K562 (cell line): ENCODE measurements around the gene TCEAL4. TPM values are rescaled to one million over a fixed set of nuclear protein-coding genes. Genes with fewer than 3 reads are reported as not detected.

ENCODE experiments used
- ATAC-seq: fragments of 200-7000 bp; cut with Tn5 transposase; 3 replicates; pipeline ENCODE4 v1.9.1; 2020; ENCODE audit warnings: moderate library complexity
- BruUV-seq: library from RNA; stranded (reverse); fragments of 400-500 nt; replicated peaks from 2 replicates; lab custom pipeline; 2021; lab: Mats Ljungman, UMichigan
- CTCF ChIA-PET: fragments of 300-600 bp; formaldehyde crosslinking; extraction: SDS; loops from one replicate; lab custom pipeline; 2021; ENCODE audit warnings: low intra/inter-chr PET ratio; lab: Yijun Ruan, JAX
- POLR2A ChIA-PET: fragments of 300-600, 350-650 bp; sonication (Branson Sonifier 250); formaldehyde crosslinking; extraction: SDS; loops from one replicate; lab custom pipeline; 2021; ENCODE audit warnings: antibody characterized with exemption, inconsistent platforms; lab: Yijun Ruan, JAX
- DNase-seq, 4 experiments: peaks; one replicate each; pipeline versions ENCODE4 v3.0.0 to v3.0.0-alpha.2; 2011 to 2018; ENCODE audit warnings: low spot score in 3 of 4, mixed read lengths in 3 of 4; ENCODE audit errors: extremely low read depth in 1 of 4
- FAIRE-seq: peaks from 2 replicates; lab custom pipeline; 2011; peaks lifted over from hg19 to GRCh38; lab: Jason Lieb, UNC
- H2AFZ ChIP-seq: 2 replicates; pipeline ENCODE4 v1.6.0; 2011; ENCODE audit warnings: low read depth, low read length, control low read depth, inconsistent platforms
- H3K27ac ChIP-seq: fragments of 200-600 bp; 3 replicates; pipeline ENCODE4 v1.8.0; 2011; ENCODE audit warnings: low read depth, mild to moderate bottlenecking, control low read depth, inconsistent platforms, low read length, moderate library complexity, mixed read lengths; ENCODE audit errors: extremely low read depth
- H3K27me3 ChIP-seq, 2 experiments: fragments of 300-600 bp in 1 of 2; 2 replicates in 1 of 2; 3 replicates in 1 of 2; pipeline versions ENCODE4 v1.6.0 to v1.8.0; 2011; ENCODE audit warnings: inconsistent platforms in 2 of 2, low read length in 2 of 2, mild to moderate bottlenecking in 1 of 2, mixed read lengths in 1 of 2, moderate library complexity in 1 of 2; ENCODE audit not compliant: control insufficient read depth in 2 of 2, insufficient read depth in 2 of 2
- H3K36me3 ChIP-seq: fragments of 300-600 bp; 3 replicates; pipeline ENCODE4 v1.8.0; 2011; ENCODE audit warnings: mild to moderate bottlenecking, low read length, inconsistent platforms; ENCODE audit not compliant: control insufficient read depth, insufficient read depth
- H3K4me1 ChIP-seq, 2 experiments: fragments of 200-600 bp in 1 of 2; replicated peaks in 1 of 2; 2 replicates in 1 of 2; 3 replicates in 1 of 2; pipeline versions ENCODE4 v1.5.1 to v1.8.0; 2011; ENCODE audit warnings: inconsistent platforms in 2 of 2, low read length in 2 of 2, mild to moderate bottlenecking in 1 of 2, mixed read lengths in 1 of 2, moderate library complexity in 1 of 2; ENCODE audit not compliant: control insufficient read depth in 2 of 2, insufficient read depth in 2 of 2
- H3K4me2 ChIP-seq: 2 replicates; pipeline ENCODE4 v1.6.1; 2011; ENCODE audit warnings: low read length, control low read depth, inconsistent platforms, mixed read lengths; ENCODE audit not compliant: insufficient read depth
- H3K4me3 ChIP-seq: fragments of 200-600 bp; sonication (generic), shearing (Covaris generic); 2 replicates; pipeline ENCODE4 v1.5.1; 2016; ENCODE audit warnings: control low read depth, inconsistent platforms
- H3K79me2 ChIP-seq: fragments of 200-600 bp; 3 replicates; pipeline ENCODE4 v1.8.0; 2011; ENCODE audit warnings: low read length, inconsistent platforms; ENCODE audit not compliant: control insufficient read depth, insufficient read depth
- H3K9ac ChIP-seq, 2 experiments: 2 replicates each; pipeline versions ENCODE4 v1.6.0 to v1.6.1; 2011; ENCODE audit warnings: low read depth in 2 of 2, low read length in 2 of 2, control low read depth in 1 of 2, inconsistent platforms in 1 of 2, mild to moderate bottlenecking in 1 of 2, mixed read lengths in 1 of 2; ENCODE audit not compliant: insufficient read depth in 1 of 2
- H3K9me1 ChIP-seq: one replicate; pipeline ENCODE4 v1.6.0; 2011; ENCODE audit warnings: inconsistent platforms, mild to moderate bottlenecking, low read length, moderate library complexity; ENCODE audit not compliant: control insufficient read depth, insufficient read depth
- H3K9me3 ChIP-seq: replicated peaks from 2 replicates; pipeline ENCODE4 v1.5.1; 2011; ENCODE audit warnings: low read depth, low read length, inconsistent platforms; ENCODE audit not compliant: control insufficient read depth, insufficient read depth
- H4K20me1 ChIP-seq: replicated peaks from 2 replicates; pipeline ENCODE4 v1.6.1; 2011; ENCODE audit warnings: low read length, inconsistent platforms, mixed read lengths; ENCODE audit not compliant: control insufficient read depth, insufficient read depth
- ZNF184 ChIP-seq: sonication (generic); formaldehyde crosslinking; IDR thresholded peaks from 2 replicates; pipeline ENCODE4 v1.5.0; 2020; ENCODE audit warnings: missing genetic modification reagents
- WGBS: fragments of 100-300 bp; shearing (Covaris generic); methylation state at CpG from one replicate; pipeline ENCODE4 v1.1.6; 2016; ENCODE audit warnings: low coverage, mixed read lengths; ENCODE audit not compliant: insufficient coverage; ENCODE audit errors: missing lambda C conversion rate; 5-methylcytosine and 5-hydroxymethylcytosine counted together
- in situ Hi-C: fragments of 300-500 bp; cut with MboI; formaldehyde crosslinking; loops from 4 replicates; pipeline ENCODE4 v1.15.0; 2018; ENCODE audit warnings: inconsistent platforms, mixed read lengths
- intact Hi-C: fragments of 100-400 bp; cut with micrococcal nuclease; formaldehyde crosslinking; loops from 2 replicates; pipeline ENCODE4 v1.14.2; 2022
- polyA plus RNA-seq, 8 experiments: library from polyadenylated mRNA; depleted of rRNA in 4 of 8; stranded (reverse) in 5 of 8; unstranded in 3 of 8; fragments of >200 nt; fragmentation: Nextera tagmentation in 2 of 8; fragmentation: Illumina TruSeq in 1 of 8; extraction: Ambion mirVana in 2 of 8; extraction: Trizol in 1 of 8; gene quantifications; 2 replicates each; pipeline versions ENCODE4 v1.2.1 to v1.2.3, GENCODE V29; 2011 to 2014; ENCODE audit warnings: inconsistent platforms in 1 of 8, missing spikeins in 1 of 8
- total RNA-seq, 7 experiments: library from RNA; depleted of rRNA in 6 of 7; stranded (reverse); fragments of >200 nt in 6 of 7; fragmentation: Illumina TruSeq in 2 of 7; extraction: Trizol in 2 of 7; gene quantifications; 2 replicates each; pipeline versions ENCODE4 v1.2.1 to v1.2.3, GENCODE V29; 2011 to 2021; ENCODE audit warnings: low replicate concordance in 1 of 7
- TF ChIP-seq, protein P1 (sequence below): fragments of 250-450 bp; sonication (Bioruptor Pico); IDR thresholded peaks from 2 replicates; pipeline ENCODE4 v1.4.0; 2020; ENCODE audit warnings: mild to moderate bottlenecking, moderate library complexity

The TCEAL4 gene
- total and polyA plus RNA-seq, 9 of the 15 experiments (the other 6 are each of a cell fraction or from before 2014, with no cell fraction given) = 0.36 to 12.3 (median 7.9) TPM

DNA sequence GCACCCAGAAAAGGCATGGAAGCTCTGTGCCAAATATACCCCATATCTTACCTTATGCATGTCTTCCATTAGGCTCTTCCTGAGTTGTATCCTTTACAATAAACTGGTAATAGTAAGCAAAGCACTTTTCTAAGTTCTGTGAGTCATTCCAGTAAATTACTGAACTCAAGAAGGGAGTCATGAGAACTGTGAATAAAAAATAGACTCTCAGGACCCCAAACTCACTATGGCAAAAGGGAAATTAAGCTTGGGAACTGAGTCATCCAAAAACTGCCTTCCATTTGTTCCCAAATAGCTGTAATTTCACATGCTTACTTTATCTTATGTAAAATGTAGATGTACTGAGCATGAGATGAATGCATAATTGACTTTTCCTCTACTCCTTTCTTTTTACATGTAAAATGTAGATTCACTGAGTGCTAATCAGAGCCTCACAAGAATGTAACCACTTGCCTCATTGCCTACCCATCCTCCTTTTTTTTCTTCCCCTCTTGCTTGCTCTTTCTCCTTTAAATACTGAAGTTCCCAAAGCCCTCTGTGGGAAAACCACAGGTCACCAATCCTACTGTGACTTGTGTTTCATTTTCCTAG lies 30.6 kb downstream of the TCEAL4 start:
- FAIRE-seq (no peak), ATAC-seq (no peak), DNase-seq (no peak)
- H4K20me1 ChIP-seq = no peaks in the 10 kb centered on the region
- H3K9me3 ChIP-seq = no peaks in the 10 kb centered on the region
- H3K4me3 ChIP-seq = no peak overlapping the region
- H3K4me2 ChIP-seq = no peak overlapping the region
- H3K4me1 ChIP-seq = no peaks in the 10 kb centered on the region
- POLR2A ChIA-PET = interaction anchor here (0.6 to 1.2 kb wide), 3 partner anchors 12 to 43 kb away, joined by 3 to 4 read pairs (median 3); no protein-coding TSS in a partner anchor
- no peak overlapping the region for H3K27ac ChIP-seq
- intact Hi-C loops = no loop called here
- no peak for TF ChIP-seq ZNF184 (CRISPR knock-in tag)
- H3K79me2 ChIP-seq = no peaks in the 10 kb centered on the region
- H3K27me3 ChIP-seq = no peaks in the 10 kb centered on the region
- H2AFZ ChIP-seq = no peak overlapping the region
- in situ Hi-C loops = no loop called here
- CTCF ChIA-PET = no interaction called here
- H3K9me1 ChIP-seq = no peaks in the 10 kb centered on the region
- no TSS peak for BruUV-seq
- H3K36me3 ChIP-seq = no peaks in the 10 kb centered on the region
- no peak overlapping the region for H3K9ac ChIP-seq

DNA sequence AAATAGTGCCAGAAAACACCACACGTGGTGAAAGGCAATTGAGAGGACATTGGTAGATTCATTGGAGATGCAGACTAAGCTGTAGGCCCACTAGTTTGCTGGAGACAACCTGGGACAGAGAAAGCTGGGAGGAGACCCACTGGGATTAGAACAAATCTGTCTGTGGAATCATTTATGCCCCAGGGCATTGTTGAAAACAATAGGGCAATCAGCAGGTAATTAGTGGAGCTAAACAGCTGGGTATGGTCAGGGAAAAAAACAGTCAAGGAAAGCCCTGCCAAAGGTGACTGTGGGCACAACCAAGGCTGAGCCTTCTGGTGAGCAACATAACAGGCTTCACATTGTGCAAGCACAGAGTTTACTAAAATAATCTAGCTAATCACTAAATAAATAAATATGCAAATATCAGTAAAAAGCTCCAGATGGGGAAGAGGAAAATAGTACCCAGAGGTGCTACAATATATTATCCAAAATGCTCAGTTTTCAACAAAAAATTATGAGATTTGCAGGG lies 31.4 kb downstream of the TCEAL4 start:
- Histone ChIP-seq H2AFZ (no peak overlapping the region), H3K27ac (no peak overlapping the region), H3K79me2 (no peaks in the 10 kb centered on the region), H4K20me1 (no peaks in the 10 kb centered on the region), H3K9ac (no peak overlapping the region), H3K4me1 (no peaks in the 10 kb centered on the region), H3K27me3 (no peaks in the 10 kb centered on the region), H3K9me1 (no peaks in the 10 kb centered on the region), H3K4me3 (no peak overlapping the region), H3K4me2 (no peak overlapping the region), H3K36me3 (no peaks in the 10 kb centered on the region), H3K9me3 (no peaks in the 10 kb centered on the region)
- ChIA-PET POLR2A (interaction anchor here (1.2 kb wide), 1 partner anchor 13 kb away, joined by 3 read pairs; no protein-coding TSS in a partner anchor), CTCF (no interaction called here)
- FAIRE-seq (no peak), DNase-seq (no peak), ATAC-seq (no peak)
- intact Hi-C loops = no loop called here
- no TSS peak for BruUV-seq
- 0% methylated on average over 1 of the region's 1 CpG for WGBS
- in situ Hi-C loops = no loop called here
- TF ChIP-seq, protein P1, sequence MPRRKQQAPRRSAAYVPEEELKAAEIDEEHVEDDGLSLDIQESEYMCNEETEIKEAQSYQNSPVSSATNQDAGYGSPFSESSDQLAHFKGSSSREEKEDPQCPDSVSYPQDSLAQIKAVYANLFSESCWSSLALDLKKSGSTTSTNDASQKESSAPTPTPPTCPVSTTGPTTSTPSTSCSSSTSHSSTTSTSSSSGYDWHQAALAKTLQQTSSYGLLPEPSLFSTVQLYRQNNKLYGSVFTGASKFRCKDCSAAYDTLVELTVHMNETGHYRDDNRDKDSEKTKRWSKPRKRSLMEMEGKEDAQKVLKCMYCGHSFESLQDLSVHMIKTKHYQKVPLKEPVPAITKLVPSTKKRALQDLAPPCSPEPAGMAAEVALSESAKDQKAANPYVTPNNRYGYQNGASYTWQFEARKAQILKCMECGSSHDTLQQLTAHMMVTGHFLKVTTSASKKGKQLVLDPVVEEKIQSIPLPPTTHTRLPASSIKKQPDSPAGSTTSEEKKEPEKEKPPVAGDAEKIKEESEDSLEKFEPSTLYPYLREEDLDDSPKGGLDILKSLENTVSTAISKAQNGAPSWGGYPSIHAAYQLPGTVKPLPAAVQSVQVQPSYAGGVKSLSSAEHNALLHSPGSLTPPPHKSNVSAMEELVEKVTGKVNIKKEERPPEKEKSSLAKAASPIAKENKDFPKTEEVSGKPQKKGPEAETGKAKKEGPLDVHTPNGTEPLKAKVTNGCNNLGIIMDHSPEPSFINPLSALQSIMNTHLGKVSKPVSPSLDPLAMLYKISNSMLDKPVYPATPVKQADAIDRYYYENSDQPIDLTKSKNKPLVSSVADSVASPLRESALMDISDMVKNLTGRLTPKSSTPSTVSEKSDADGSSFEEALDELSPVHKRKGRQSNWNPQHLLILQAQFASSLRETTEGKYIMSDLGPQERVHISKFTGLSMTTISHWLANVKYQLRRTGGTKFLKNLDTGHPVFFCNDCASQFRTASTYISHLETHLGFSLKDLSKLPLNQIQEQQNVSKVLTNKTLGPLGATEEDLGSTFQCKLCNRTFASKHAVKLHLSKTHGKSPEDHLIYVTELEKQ (CRISPR knock-in tag) = no peak
